ENCODE data around the gene PTPN4.

PTPN4 gene

DNA sequence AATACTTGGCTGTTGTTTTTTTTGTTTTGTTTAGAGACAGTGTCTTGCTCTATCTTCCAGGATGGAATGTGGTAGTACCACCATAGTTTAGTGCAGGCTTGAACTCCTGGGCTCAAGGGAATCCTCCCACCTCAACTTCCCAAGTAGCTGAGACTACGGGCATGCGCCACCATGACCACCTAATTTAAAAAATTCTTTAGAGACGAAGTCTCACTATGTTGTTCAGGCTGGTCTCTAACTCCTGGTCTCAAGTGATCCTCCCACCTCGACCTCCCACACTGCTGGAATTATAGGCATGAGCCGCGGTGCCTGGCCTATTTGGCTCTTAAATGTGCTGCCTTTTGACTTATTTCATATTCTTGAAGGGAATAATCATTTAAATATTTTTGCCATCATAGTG lies 60.1 kb downstream of the PTPN4 start:
- DNase-seq (ENCODE audit: low read depth, low spot score): no peak
- TF ChIP-seq SUZ12 (IDR thresholded peaks at IDR 0.05; ENCODE audit: extremely low read depth, insufficient read depth, insufficient read length) (no peak), YY1 (IDR thresholded peaks at IDR 0.05; ENCODE audit: insufficient read depth, insufficient read length) (no peak), ZNF274 (IDR thresholded peaks at IDR 0.05; ENCODE audit: low read depth, low read length) (no peak)
- no peaks in the 10 kb centered on the region for H3K27me3 ChIP-seq (ENCODE audit: insufficient read depth, insufficient read length)
- H3K4me1 ChIP-seq (ENCODE audit: insufficient read depth, insufficient read length): no peaks in the 10 kb centered on the region
- H3K4me3 ChIP-seq (ENCODE audit: insufficient read length, low read depth): no peak overlapping the region
- no peaks in the 10 kb centered on the region for H3K36me3 ChIP-seq (ENCODE audit: insufficient read depth, insufficient read length, low read length)
- H3K9me3 ChIP-seq (ENCODE audit: insufficient read depth, low read length): peaks cover 15% of the 10 kb centered on the region
- H3K9ac ChIP-seq (ENCODE audit: insufficient read length, low read depth): no peak overlapping the region

DNA sequence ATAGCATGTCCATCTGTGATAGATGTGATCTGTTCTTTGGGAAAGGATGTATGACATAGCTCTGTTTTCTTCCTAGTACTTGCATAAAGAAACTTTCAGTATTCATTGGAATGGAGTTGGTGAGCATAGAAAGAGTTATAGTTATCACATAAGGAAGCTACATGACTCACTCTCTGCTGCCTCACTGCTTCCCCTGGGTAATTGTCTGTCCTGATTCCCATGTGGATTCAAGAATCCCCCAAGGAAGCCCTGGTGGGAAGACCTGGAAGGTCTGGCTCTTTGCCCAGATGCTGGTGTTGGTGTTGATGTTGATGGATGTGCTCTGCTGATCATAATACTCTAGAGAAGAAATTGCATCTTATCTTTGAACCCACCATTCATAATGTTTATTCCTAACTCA lies 60.6 kb downstream of the PTPN4 start:
- Histone ChIP-seq H3K9ac (ENCODE audit: insufficient read length, low read depth) (no peak overlapping the region), H3K36me3 (ENCODE audit: insufficient read depth, insufficient read length, low read length) (no peaks in the 10 kb centered on the region), H3K9me3 (ENCODE audit: insufficient read depth, low read length) (peaks cover 15% of the 10 kb centered on the region), H3K27me3 (ENCODE audit: insufficient read depth, insufficient read length) (no peaks in the 10 kb centered on the region), H3K4me1 (ENCODE audit: insufficient read depth, insufficient read length) (no peaks in the 10 kb centered on the region), H3K4me3 (ENCODE audit: insufficient read length, low read depth) (no peak overlapping the region)
- TF ChIP-seq ZNF274 (IDR thresholded peaks at IDR 0.05; ENCODE audit: low read depth, low read length) (no peak), YY1 (IDR thresholded peaks at IDR 0.05; ENCODE audit: insufficient read depth, insufficient read length) (no peak), SUZ12 (IDR thresholded peaks at IDR 0.05; ENCODE audit: extremely low read depth, insufficient read depth, insufficient read length) (no peak)
- no peak for DNase-seq (ENCODE audit: low read depth, low spot score)

DNA sequence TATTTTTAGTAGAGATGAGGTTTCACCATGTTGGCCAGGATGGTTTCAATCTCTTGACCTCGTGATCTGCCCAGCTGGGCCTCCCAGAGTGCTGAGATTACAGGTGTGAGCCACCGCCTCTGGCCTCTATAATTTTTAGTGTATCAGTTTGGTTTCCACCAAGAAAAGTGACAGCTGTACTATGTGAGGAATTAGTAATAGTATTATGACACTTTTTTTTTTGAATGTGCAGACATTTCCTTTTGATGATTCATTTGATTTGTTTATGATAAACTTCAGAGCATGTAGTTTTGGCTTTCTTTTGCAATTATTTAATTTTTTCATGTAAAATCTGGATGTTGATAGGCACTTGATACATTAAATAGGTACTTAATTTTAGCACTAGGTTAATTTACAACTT lies 61.5 kb downstream of the PTPN4 start:
- Histone ChIP-seq H3K4me1 (ENCODE audit: insufficient read depth, insufficient read length) (no peaks in the 10 kb centered on the region), H3K4me3 (ENCODE audit: insufficient read length, low read depth) (no peak overlapping the region), H3K36me3 (ENCODE audit: insufficient read depth, insufficient read length, low read length) (no peaks in the 10 kb centered on the region), H3K9me3 (ENCODE audit: insufficient read depth, low read length) (peaks cover 15% of the 10 kb centered on the region), H3K27me3 (ENCODE audit: insufficient read depth, insufficient read length) (no peaks in the 10 kb centered on the region), H3K9ac (ENCODE audit: insufficient read length, low read depth) (no peak overlapping the region)
- no peak for TF ChIP-seq ZNF274 (IDR thresholded peaks at IDR 0.05; ENCODE audit: low read depth, low read length)
- no peak for DNase-seq (ENCODE audit: low read depth, low spot score)

DNA sequence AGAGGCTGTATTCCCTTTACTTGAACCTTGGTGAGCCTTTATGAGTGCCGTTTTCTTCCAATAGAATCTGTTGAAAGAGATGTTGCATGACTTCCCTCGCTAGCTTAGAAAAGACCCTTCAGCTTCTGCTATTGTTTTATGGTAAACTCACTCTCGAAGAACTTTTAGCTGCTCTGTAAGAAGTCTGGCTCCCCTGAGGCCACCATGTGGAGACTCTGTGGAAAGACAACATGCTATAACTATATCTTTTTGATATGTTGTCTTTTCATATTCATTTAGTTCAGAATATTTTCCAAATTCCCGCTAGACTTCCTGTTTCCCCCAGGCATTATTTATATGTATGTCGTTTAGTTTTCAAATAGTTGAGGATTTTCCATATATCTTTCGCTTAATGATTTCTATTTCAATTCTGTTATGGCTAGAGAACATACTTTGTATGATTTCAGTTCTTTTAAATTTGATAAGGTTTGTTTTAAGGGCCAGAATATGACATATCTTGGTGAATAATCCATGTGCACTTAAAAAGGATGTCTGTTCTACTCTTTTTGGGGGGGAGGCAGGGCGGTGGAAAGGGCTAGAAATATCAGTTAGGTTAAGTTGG lies 64.1 kb downstream of the PTPN4 start:
- TF ChIP-seq YY1 (IDR thresholded peaks at IDR 0.05; ENCODE audit: insufficient read depth, insufficient read length) (no peak), SUZ12 (IDR thresholded peaks at IDR 0.05; ENCODE audit: extremely low read depth, insufficient read depth, insufficient read length) (no peak), ZNF274 (IDR thresholded peaks at IDR 0.05; ENCODE audit: low read depth, low read length) (no peak)
- Histone ChIP-seq H3K9ac (ENCODE audit: insufficient read length, low read depth) (no peak overlapping the region), H3K36me3 (ENCODE audit: insufficient read depth, insufficient read length, low read length) (no peaks in the 10 kb centered on the region), H3K4me3 (ENCODE audit: insufficient read length, low read depth) (no peak overlapping the region), H3K27me3 (ENCODE audit: insufficient read depth, insufficient read length) (no peaks in the 10 kb centered on the region), H3K4me1 (ENCODE audit: insufficient read depth, insufficient read length) (no peaks in the 10 kb centered on the region), H3K9me3 (ENCODE audit: insufficient read depth, low read length) (no peaks in the 10 kb centered on the region)
- peak; percentile 8 for DNase-seq (ENCODE audit: low read depth, low spot score)

DNA sequence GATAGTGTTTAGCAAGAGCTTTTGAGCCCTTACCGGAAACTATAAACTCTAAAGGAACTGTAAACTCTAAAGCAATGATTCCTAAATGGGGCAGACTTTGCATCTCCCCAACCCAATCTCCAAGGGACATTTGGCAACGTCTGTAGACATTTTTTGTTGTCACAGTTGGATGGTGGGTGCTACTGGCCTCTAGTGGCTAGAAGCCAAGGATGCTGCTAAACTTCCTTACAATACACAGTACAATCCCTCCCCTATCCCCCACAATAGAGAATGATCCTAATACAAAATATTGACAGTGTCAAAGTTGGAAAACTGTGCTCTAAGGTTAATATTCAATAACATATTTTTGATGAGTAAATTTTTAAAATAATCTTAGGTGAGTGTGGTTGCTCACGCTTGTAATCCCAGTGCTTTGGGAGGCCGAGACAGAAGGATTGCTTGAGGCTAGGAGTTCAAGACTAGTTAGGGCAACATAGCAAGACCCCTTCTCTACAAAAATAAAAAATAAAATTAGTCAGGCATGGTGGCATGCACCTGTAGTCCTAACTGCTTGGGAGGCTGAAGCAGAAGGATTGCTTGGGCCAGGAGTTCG lies 66.7 kb downstream of the PTPN4 start:
- peak; percentile 11 for DNase-seq (ENCODE audit: low read depth, low spot score)
- Histone ChIP-seq H3K4me3 (ENCODE audit: insufficient read length, low read depth) (no peak overlapping the region), H3K9me3 (ENCODE audit: insufficient read depth, low read length) (peaks cover 22% of the 10 kb centered on the region), H3K4me1 (ENCODE audit: insufficient read depth, insufficient read length) (no peaks in the 10 kb centered on the region), H3K36me3 (ENCODE audit: insufficient read depth, insufficient read length, low read length) (no peaks in the 10 kb centered on the region), H3K27me3 (ENCODE audit: insufficient read depth, insufficient read length) (no peaks in the 10 kb centered on the region), H3K9ac (ENCODE audit: insufficient read length, low read depth) (no peak overlapping the region)
- no peak for TF ChIP-seq SUZ12 (IDR thresholded peaks at IDR 0.05; ENCODE audit: extremely low read depth, insufficient read depth, insufficient read length)
- TF ChIP-seq ZNF274 (IDR thresholded peaks at IDR 0.05; ENCODE audit: low read depth, low read length): no peak
- no peak for TF ChIP-seq YY1 (IDR thresholded peaks at IDR 0.05; ENCODE audit: insufficient read depth, insufficient read length)

DNA sequence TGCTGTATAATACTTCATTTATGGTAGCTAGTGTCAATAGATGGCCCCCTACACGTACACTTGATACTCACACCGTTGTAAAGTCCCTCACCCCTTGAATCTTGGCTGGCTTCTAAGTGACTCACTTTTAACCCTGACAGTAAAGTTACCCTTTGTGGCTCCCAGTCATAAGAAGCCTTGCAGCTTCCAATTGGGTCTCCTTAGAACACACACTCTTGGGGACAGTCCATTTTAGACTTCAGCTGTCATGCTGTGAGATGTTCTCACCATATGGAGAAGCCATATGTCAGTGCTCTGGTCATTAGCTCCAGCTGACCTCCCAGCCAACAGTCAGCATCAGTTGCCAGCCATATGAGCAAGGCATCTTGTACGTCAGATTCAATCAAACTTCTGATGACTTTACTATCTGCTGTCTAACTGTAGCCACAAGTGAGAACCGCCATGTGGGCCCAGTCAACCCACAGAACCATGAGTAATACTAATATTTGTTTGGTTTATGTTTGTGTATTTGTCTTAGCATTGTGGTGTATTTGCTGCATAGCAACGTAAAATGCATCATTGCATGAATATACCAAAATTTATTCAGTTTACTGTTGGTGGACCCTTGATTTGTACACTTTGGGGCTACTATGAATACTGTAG lies 68.3 kb downstream of the PTPN4 start:
- no peak for DNase-seq (ENCODE audit: low read depth, low spot score)
- H3K27me3 ChIP-seq (ENCODE audit: insufficient read depth, insufficient read length): no peaks in the 10 kb centered on the region
- H3K4me1 ChIP-seq (ENCODE audit: insufficient read depth, insufficient read length): no peaks in the 10 kb centered on the region
- peaks cover 22% of the 10 kb centered on the region for H3K9me3 ChIP-seq (ENCODE audit: insufficient read depth, low read length)
- no peaks in the 10 kb centered on the region for H3K36me3 ChIP-seq (ENCODE audit: insufficient read depth, insufficient read length, low read length)
- no peak overlapping the region for H3K4me3 ChIP-seq (ENCODE audit: insufficient read length, low read depth)
- TF ChIP-seq YY1 (IDR thresholded peaks at IDR 0.05; ENCODE audit: insufficient read depth, insufficient read length) (no peak), ZNF274 (IDR thresholded peaks at IDR 0.05; ENCODE audit: low read depth, low read length) (no peak), SUZ12 (IDR thresholded peaks at IDR 0.05; ENCODE audit: extremely low read depth, insufficient read depth, insufficient read length) (no peak)
- H3K9ac ChIP-seq (ENCODE audit: insufficient read length, low read depth): no peak overlapping the region

DNA sequence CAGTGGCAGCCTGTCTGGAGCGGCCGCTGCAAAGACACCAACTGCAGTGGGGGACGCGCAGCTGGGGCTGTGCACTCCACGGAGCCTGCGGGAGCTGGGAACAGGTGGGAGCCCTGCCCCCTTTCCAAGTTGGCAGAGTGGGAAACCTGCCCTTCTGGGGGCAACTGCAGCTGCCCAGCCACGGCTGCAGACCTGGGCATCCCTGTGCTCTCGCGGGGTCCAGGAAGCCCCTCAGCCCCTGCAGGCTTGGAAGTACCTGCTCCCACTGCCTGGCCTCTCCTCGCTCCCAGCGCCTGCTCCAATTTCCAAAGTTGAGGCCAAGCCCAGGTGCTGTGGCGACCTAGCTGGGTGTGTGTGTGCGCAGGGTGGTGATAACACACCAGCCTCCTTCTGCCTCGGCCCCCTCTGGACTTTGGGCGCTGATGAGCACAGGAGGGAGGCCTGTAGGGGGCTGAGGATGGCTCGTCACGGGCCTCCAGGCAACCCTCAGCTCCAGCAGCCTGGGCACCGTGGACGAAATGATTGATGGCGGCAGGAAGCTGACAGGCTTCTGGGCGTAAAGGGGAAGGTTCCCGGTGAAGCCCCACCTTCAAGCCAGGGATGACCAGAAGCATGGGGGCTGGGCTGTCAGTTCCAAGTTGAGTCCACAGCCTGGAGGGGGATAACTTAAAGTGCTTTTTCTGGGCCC lies 76.9 kb downstream of the PTPN4 start:
- Histone ChIP-seq H3K27me3 (ENCODE audit: insufficient read depth, insufficient read length) (no peaks in the 10 kb centered on the region), H3K9me3 (ENCODE audit: insufficient read depth, low read length) (no peaks in the 10 kb centered on the region), H3K9ac (ENCODE audit: insufficient read length, low read depth) (no peak overlapping the region), H3K4me3 (ENCODE audit: insufficient read length, low read depth) (no peak overlapping the region), H3K4me1 (ENCODE audit: insufficient read depth, insufficient read length) (no peaks in the 10 kb centered on the region), H3K36me3 (ENCODE audit: insufficient read depth, insufficient read length, low read length) (no peaks in the 10 kb centered on the region)
- TF ChIP-seq YY1 (IDR thresholded peaks at IDR 0.05; ENCODE audit: insufficient read depth, insufficient read length) (no peak), SUZ12 (IDR thresholded peaks at IDR 0.05; ENCODE audit: extremely low read depth, insufficient read depth, insufficient read length) (no peak), ZNF274 (IDR thresholded peaks at IDR 0.05; ENCODE audit: low read depth, low read length) (no peak)
- no peak for DNase-seq (ENCODE audit: low read depth, low spot score)

Measured in NT2/D1 (cell line).